GM12801 (cell line): ENCODE measurements around the gene GJA4.

Experiments used
- TF ChIP-seq, protein P1 (sequence below): IDR thresholded peaks from one replicate; pipeline ENCODE4 v1.5.1; 2011; ENCODE audit warnings: control low read depth; ENCODE audit not compliant: insufficient read length; ENCODE audit errors: extremely low read depth

Gene GJA4

DNA sequence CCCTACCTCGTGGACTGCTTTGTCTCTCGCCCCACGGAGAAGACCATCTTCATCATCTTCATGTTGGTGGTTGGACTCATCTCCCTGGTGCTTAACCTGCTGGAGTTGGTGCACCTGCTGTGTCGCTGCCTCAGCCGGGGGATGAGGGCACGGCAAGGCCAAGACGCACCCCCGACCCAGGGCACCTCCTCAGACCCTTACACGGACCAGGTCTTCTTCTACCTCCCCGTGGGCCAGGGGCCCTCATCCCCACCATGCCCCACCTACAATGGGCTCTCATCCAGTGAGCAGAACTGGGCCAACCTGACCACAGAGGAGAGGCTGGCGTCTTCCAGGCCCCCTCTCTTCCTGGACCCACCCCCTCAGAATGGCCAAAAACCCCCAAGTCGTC lies 2.0 kb downstream of the GJA4 start:
- TF ChIP-seq, protein P1, sequence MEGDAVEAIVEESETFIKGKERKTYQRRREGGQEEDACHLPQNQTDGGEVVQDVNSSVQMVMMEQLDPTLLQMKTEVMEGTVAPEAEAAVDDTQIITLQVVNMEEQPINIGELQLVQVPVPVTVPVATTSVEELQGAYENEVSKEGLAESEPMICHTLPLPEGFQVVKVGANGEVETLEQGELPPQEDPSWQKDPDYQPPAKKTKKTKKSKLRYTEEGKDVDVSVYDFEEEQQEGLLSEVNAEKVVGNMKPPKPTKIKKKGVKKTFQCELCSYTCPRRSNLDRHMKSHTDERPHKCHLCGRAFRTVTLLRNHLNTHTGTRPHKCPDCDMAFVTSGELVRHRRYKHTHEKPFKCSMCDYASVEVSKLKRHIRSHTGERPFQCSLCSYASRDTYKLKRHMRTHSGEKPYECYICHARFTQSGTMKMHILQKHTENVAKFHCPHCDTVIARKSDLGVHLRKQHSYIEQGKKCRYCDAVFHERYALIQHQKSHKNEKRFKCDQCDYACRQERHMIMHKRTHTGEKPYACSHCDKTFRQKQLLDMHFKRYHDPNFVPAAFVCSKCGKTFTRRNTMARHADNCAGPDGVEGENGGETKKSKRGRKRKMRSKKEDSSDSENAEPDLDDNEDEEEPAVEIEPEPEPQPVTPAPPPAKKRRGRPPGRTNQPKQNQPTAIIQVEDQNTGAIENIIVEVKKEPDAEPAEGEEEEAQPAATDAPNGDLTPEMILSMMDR: no peak

DNA sequence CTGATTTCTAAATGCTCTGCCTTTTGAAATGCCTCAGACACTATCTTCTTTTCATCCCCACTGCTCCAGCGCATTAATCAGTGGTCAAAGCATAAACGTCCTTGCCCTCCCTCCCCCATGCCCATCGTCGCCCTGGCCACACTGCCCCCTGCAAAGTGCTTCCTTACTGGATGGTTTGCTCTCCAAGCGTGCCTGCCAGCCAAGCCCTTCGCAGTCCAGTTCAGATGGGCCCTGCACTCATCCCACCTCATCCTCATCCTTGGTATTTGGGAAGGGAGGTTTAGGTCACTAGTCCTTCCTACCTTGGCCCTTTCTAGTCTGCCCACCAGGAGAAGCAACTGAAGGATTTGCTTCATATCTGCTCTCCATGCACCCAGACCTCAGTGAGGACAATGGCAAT lies 3.1 kb downstream of the GJA4 start:
- TF ChIP-seq, protein P1: no peak

DNA sequence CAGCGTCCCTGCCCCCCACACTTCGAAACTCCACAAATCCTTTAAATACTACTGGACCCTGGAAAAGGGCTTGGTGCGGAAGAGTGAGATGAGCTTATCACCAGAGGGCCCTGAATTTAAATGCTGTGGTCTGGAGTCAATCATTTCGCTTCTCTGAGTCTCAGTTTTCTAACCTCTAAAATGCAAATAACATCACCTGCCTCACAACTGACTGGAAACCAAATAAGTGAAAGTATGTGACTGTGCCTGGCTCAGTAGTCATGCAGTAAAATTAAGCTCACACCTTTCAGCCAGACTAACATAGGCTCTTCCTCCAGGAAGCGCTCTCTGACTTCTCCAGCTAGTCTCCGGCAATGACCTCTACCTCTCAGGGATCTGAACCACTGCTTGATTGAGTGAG lies 4.2 kb downstream of the GJA4 start:
- TF ChIP-seq, protein P1: no peak

DNA sequence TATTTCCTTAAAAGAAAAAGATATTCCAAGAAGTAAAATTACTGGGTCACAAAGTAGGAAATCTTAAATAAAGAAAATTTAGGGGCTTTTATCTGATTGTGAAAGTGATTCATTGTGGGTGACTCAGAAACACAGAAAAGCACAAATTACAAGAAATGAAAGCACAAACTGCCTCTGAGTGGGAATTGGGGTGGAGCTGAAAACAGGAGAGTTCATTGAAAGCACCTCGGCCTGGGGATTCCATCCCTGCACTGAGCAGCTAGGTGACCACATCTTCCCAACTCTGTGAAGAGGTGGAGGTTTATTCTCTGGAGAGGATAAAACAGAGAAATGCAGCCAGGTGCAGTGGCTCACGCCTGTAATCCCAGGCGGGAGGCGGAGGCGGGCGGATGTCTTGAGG lies 7.4 kb downstream of the GJA4 start:
- TF ChIP-seq, protein P1: no peak

DNA sequence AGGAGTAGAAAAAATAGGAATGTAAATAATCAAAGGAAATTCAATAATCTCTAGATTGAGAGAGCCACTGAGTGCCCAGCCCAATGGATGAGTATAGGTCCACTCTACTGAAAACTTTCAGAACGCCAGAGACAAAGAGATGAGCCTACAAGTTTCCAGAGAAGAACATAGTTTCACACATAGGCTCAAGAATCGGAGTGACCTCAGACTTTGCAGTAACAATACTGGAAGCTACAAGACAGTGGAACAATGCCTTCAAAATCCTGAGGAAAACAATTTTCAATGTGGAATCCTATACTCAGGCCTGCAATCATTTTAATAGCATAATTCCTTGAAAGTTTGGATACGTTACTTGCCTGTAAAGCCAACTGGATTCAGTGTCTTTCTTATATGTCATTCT lies 11.0 kb downstream of the GJA4 start:
- TF ChIP-seq, protein P1: no peak

DNA sequence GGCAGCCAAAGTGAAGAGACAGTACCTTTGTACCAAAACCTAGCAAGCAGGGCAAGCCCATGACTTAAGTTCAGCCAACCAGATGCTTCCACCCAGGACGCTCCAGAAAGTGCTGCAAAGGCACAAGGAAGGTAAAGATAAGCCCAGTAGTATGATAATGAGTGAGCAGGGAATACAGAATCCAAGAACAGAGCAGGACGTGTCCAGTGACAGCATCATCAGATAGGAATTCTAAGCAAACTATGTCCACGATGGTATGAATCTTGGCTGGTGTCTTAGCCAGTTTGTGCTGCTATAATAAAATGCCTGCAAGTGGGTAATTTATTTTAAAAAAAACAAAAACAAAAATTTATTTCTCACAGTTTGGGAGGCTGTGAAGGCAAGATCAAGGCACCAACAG lies 13.6 kb downstream of the GJA4 start:
- TF ChIP-seq, protein P1: no peak

DNA sequence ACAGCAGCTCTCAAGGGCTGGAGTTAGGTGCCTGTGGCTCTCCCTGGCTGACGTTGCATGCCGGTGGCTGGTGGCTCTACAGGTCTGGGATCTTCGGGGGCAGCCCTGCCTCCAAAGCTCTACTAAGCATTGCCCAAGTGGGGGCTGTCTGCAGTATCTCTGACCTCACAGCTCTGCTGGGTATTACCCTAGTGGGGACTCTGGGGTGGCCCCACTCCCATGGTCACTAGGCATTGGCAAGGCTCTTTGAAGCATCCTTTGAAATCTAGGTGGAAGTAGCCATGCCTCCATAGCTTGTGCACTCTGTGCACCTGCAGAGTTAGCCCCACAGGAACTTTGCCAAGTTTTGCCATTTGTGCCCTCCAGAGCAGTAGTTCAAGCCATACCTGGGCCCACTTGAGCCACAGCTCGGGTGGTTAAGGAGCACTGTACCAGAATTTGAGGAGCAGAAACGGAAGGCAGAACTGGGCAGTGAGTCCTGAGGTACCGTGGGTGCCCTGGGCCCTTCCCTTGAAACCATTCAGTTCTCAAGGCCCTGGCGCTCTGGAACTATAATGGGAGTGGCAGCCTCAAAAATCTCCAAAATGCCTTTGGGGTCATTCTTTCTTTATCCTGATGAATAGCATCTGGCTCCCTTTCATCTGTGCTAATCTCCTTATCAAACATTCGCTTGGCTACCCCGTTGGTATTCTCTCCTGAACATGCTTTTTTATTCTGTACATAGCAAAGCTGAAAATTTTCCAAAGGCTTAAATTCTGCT lies 15.4 kb downstream of the GJA4 start:
- TF ChIP-seq, protein P1: no peak
